Loucy (cell line): ENCODE data around the gene ZNF83.
"Not testable (repeated sequence)": the region's sequence is repeated elsewhere in the genome, so short reads cannot be mapped to it uniquely, and the experiment has no call there.

Source experiments
- H2AFZ ChIP-seq: fragments of 200-600 bp; sonication (generic); 2 replicates; pipeline ENCODE4 v1.6.0; 2016; ENCODE audit warnings: antibody characterized with exemption, mild to moderate bottlenecking, low read length, moderate library complexity
- H3F3A ChIP-seq: fragments of 200-600 bp; 2 replicates; pipeline ENCODE4 v1.6.0; 2016; ENCODE audit warnings: antibody characterized with exemption, low read depth, mild to moderate bottlenecking
- H3K27me3 ChIP-seq: fragments of 200-600 bp; sonication (generic); 2 replicates; pipeline ENCODE4 v1.6.1; 2014; ENCODE audit warnings: low read length, mild to moderate bottlenecking; ENCODE audit not compliant: insufficient read depth, poor library complexity, severe bottlenecking
- H3K36me3 ChIP-seq: fragments of 200-600 bp; sonication (generic); 2 replicates; pipeline ENCODE4 v1.6.1; 2016; ENCODE audit warnings: low read length; ENCODE audit not compliant: insufficient read depth
- H3K4me1 ChIP-seq: fragments of 200-600 bp; sonication (generic); 2 replicates; pipeline ENCODE4 v1.5.1; 2014; ENCODE audit warnings: low read length, mild to moderate bottlenecking; ENCODE audit not compliant: insufficient read depth, poor library complexity, severe bottlenecking
- H3K4me2 ChIP-seq: fragments of 200-600 bp; sonication (generic); 2 replicates; pipeline ENCODE4 v1.6.0; 2014; ENCODE audit warnings: antibody characterized with exemption, low read length, low read depth, mild to moderate bottlenecking; ENCODE audit not compliant: poor library complexity, severe bottlenecking
- H3K4me3 ChIP-seq: fragments of 200-600 bp; sonication (generic); 2 replicates; pipeline ENCODE4 v1.5.1; 2014; ENCODE audit warnings: low read length, mild to moderate bottlenecking, mixed read lengths; ENCODE audit not compliant: poor library complexity, severe bottlenecking
- H3K79me2 ChIP-seq: fragments of 200-600 bp; sonication (generic); 2 replicates; pipeline ENCODE4 v1.6.1; 2014; ENCODE audit warnings: low read length; ENCODE audit not compliant: insufficient read depth
- H3K9ac ChIP-seq: fragments of 200-600 bp; sonication (generic); 2 replicates; pipeline ENCODE4 v1.6.0; 2014; ENCODE audit warnings: mild to moderate bottlenecking, low read depth, low read length, moderate library complexity; ENCODE audit not compliant: poor library complexity, severe bottlenecking
- H3K9me2 ChIP-seq: fragments of 200-600 bp; sonication (generic); replicated peaks from 2 replicates; pipeline ENCODE4 v1.6.1; 2016; ENCODE audit warnings: low read depth, low read length, mixed read lengths
- H3K9me3 ChIP-seq: fragments of 200-600 bp; sonication (generic); 2 replicates; pipeline ENCODE4 v1.6.1; 2014; ENCODE audit warnings: mild to moderate bottlenecking, antibody characterized with exemption, low read length, low read depth; ENCODE audit not compliant: insufficient read depth
- H4K20me1 ChIP-seq: fragments of 200-600 bp; sonication (generic); 2 replicates; pipeline ENCODE4 v1.6.0; 2014; ENCODE audit warnings: antibody characterized with exemption, low read length, mild to moderate bottlenecking; ENCODE audit not compliant: insufficient read depth, poor library complexity, severe bottlenecking
- EZH2phosphoT487 ChIP-seq: fragments of 200-600 bp; IDR thresholded peaks from 2 replicates; pipeline ENCODE4 v1.6.1; 2018; ENCODE audit warnings: antibody characterized with exemption, mild to moderate bottlenecking, moderate library complexity, borderline replicate concordance
- TF ChIP-seq, protein P1 (sequence below): fragments of 200-600 bp; sonication (generic); conservative IDR thresholded peaks from 2 replicates; pipeline ENCODE4 v1.5.1; 2014; ENCODE audit warnings: mild to moderate bottlenecking, antibody characterized with exemption, low read length

ZNF83 gene

DNA sequence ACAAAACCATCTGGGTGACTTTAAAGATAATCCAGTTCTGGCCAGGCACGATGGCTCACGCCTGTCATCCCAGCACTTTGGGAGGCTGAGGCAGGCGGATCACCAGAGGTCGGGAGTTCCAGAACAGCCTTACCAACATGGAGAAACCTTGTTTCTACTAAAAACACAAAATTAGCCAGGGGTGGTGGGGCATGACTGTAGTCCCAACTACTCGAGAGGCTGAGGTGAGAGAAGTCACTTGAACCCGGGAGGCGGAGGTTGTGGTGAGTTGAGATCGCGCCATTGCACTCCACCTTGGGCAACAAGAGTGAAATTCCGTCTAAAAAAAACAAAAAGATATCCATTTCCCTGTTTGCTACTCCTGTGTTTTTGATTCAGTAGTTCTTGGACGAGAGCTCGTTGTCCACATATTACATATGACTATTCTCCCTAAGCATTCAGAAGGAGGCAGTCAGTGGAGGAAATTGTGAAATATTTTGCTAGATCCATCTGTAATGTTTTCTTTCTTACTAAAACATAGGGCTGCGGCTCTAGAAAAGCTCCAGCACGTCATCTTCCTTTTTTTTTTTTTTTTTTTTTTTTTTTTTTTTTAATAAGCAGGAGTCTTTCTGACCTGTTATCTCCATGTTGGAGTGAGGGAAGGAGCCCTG lies 34.5 kb downstream of the ZNF83 start:
- Histone ChIP-seq H3K9ac (no peak overlapping the region), H3K4me2 (no peak overlapping the region), H3K9me2 (no peaks in the 10 kb centered on the region), H3K4me1 (peaks cover 35% of the 10 kb centered on the region), H3F3A (peaks cover 7% of the 10 kb centered on the region; the same call in 1 of the 2 replicates), H3K4me3 (no peak overlapping the region), H3K79me2 (peaks cover 34% of the 10 kb centered on the region), H3K9me3 (no peaks in the 10 kb centered on the region), H3K36me3 (no peaks in the 10 kb centered on the region), H4K20me1 (peaks cover 8% of the 10 kb centered on the region), H2AFZ (no peak overlapping the region), H3K27me3 (no peaks in the 10 kb centered on the region)
- TF ChIP-seq, protein P1, sequence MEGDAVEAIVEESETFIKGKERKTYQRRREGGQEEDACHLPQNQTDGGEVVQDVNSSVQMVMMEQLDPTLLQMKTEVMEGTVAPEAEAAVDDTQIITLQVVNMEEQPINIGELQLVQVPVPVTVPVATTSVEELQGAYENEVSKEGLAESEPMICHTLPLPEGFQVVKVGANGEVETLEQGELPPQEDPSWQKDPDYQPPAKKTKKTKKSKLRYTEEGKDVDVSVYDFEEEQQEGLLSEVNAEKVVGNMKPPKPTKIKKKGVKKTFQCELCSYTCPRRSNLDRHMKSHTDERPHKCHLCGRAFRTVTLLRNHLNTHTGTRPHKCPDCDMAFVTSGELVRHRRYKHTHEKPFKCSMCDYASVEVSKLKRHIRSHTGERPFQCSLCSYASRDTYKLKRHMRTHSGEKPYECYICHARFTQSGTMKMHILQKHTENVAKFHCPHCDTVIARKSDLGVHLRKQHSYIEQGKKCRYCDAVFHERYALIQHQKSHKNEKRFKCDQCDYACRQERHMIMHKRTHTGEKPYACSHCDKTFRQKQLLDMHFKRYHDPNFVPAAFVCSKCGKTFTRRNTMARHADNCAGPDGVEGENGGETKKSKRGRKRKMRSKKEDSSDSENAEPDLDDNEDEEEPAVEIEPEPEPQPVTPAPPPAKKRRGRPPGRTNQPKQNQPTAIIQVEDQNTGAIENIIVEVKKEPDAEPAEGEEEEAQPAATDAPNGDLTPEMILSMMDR = no peak
- TF ChIP-seq EZH2phosphoT487 = no peak

DNA sequence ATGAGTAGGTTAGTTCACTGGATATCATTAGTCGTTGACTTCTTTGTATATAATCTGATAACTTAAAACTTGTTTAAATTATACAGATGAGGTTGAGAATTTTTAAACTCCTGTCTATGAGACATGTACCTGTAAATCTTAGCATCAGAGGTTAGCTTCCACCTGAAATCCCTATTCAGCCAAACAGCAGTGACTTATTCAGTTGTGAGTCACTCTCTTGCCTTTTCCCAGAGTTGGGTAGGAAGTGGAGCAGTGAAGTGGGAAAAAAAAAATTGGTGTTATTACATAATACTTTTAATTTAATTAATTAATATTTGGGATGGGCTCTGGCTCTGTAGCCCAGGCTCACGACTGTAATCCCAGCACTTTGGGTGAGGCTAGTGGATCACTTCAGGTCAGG lies 35.2 kb downstream of the ZNF83 start:
- Histone ChIP-seq H3K79me2 (peaks cover 30% of the 10 kb centered on the region), H3K4me2 (peak overlapping the region; percentile 96), H3K9ac (no peak overlapping the region), H3K27me3 (no peaks in the 10 kb centered on the region), H3K9me2 (no peaks in the 10 kb centered on the region), H3K4me1 (peaks cover 35% of the 10 kb centered on the region), H3K4me3 (no peak overlapping the region), H3F3A (peaks cover 7% of the 10 kb centered on the region; the same call in 1 of the 2 replicates), H3K36me3 (no peaks in the 10 kb centered on the region), H4K20me1 (peaks cover 8% of the 10 kb centered on the region), H3K9me3 (no peaks in the 10 kb centered on the region), H2AFZ (no peak overlapping the region)
- TF ChIP-seq, protein P1 = no peak
- no peak for TF ChIP-seq EZH2phosphoT487

DNA sequence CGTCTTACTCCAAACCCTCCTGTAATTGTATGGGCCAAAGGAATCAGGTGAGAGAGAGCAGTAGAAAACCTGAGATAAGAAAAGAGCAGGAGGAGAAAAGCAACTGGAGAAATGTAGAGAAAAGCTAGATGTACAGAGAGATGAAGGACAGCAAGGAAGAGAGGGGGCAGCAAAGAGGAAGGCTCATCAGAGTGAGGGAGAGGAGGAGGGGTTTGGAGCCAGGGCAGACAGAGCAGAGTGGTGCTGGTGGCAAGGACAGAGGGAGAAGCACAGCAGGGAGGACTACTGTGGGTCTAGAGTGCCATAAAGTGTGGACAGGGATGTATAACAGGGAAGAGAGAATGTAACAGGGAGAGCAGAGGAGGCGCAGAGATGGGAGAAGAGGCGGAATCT lies 36.2 kb downstream of the ZNF83 start:
- peak overlapping the region; percentile 75 for H3K9ac ChIP-seq
- H3K9me2 ChIP-seq, H3K36me3 ChIP-seq, H3K9me3 ChIP-seq, H3F3A ChIP-seq, H4K20me1 ChIP-seq, H3K27me3 ChIP-seq: not testable (repeated sequence)
- peaks cover 33% of the 10 kb centered on the region for H3K4me1 ChIP-seq
- peak overlapping the region; percentile 96 for H3K4me2 ChIP-seq
- peak overlapping the region; percentile 86 for H3K4me3 ChIP-seq
- TF ChIP-seq, protein P1 = peak; percentile 54
- peaks cover 23% of the 10 kb centered on the region for H3K79me2 ChIP-seq
- H2AFZ ChIP-seq = peak overlapping the region; percentile 94; the same call in 1 of the 2 replicates
